ENCODE results near the gene MRPS18A. TPM values are rescaled to one million over a fixed set of nuclear protein-coding genes. Genes with fewer than 3 reads are reported as not detected.
"Not testable (repeated sequence)": the region's sequence is repeated elsewhere in the genome, so short reads cannot be mapped to it uniquely, and the experiment has no call there.

The MRPS18A gene
- total and polyA plus RNA-seq, 2 of the 13 experiments (the other 11 are each of a cell fraction or from before 2014, with no cell fraction given), result 87.8 to 89.1 TPM

- H3K9me3 ChIP-seq (ENCODE audit: low read length); H3K4me3 ChIP-seq (replicated peaks in 1 of 3; ENCODE audit: insufficient read depth in 1 of 3, low read depth in 2 of 3, low read length in 3 of 3); DNase-seq (ENCODE audit: low spot score); H3K9ac ChIP-seq (ENCODE audit: insufficient read depth, low read depth, low read length); H4K20me1 ChIP-seq (ENCODE audit: insufficient read depth, low read length); in situ Hi-C loops (cut with HindIII; ENCODE audit: extremely low pct_ligation_motif_present, low pct_unique_long_range_greater_than_20kb); intact Hi-C loops (cut with micrococcal nuclease; ENCODE audit: unreplicated experiment); H3K79me2 ChIP-seq (ENCODE audit: insufficient read depth, low read length); BruUV-seq (replicated peaks); H2AFZ ChIP-seq (ENCODE audit: low read length); ATAC-seq; H3K36me3 ChIP-seq (replicated peaks in 1 of 2; ENCODE audit: control insufficient read depth in 1 of 2, insufficient read depth in 2 of 2, low read length in 2 of 2); CTCF ChIA-PET (ENCODE audit: low intra/inter-chr PET ratio, low total read pairs); H3K27ac ChIP-seq (ENCODE audit: extremely low read length, insufficient read depth, low read length); POLR2A ChIA-PET; FAIRE-seq; TF ChIP-seq SOX6 (IDR thresholded peaks at IDR 0.05): not testable (repeated sequence)
- H3K27me3 ChIP-seq (ENCODE audit: control insufficient read depth in 1 of 2, insufficient read depth in 2 of 2, low read length in 2 of 2), result peaks cover 0 to 13% of the 10 kb centered on the region in 2 experiments; a peak in 2 of 5 replicates
- WGBS (ENCODE audit: low lambda C conversion rate), result 26% methylated on average over 10 of the region's 10 CpGs
- H3K4me1 ChIP-seq (ENCODE audit: insufficient read depth, low read length), result peaks cover 86% of the 10 kb centered on the region
- TF ChIP-seq FOSL2 (CRISPR knock-in tag; IDR thresholded peaks at IDR 0.05) (peak; percentile 15; the same call in 1 of the 2 replicates), SALL1 (CRISPR knock-in tag; IDR thresholded peaks at IDR 0.05) (peak; percentile 41; the same call in 1 of the 2 replicates), GFI1 (CRISPR knock-in tag; IDR thresholded peaks at IDR 0.05; ENCODE audit: borderline replicate concordance) (peak; percentile 40; the same call in 1 of the 2 replicates), ZMYM3 (CRISPR knock-in tag; IDR thresholded peaks at IDR 0.05) (peak; percentile 53), SNAPC2 (CRISPR knock-in tag; IDR thresholded peaks at IDR 0.05) (0 out of 2 replicates have a peak, but pooled peaks have one; percentile 43), SAP130 (CRISPR knock-in tag; IDR thresholded peaks at IDR 0.05; ENCODE audit: low read depth) (0 out of 2 replicates have a peak, but pooled peaks have one; percentile 12), ZNF770 (CRISPR knock-in tag; IDR thresholded peaks at IDR 0.05) (peak; percentile 80), ZNF605 (CRISPR knock-in tag; IDR thresholded peaks at IDR 0.05) (0 out of 2 replicates have a peak, but pooled peaks have one; percentile 26), SOX6 (CRISPR knock-in tag; IDR thresholded peaks at IDR 0.05) (0 out of 2 replicates have a peak, but pooled peaks have one; percentile 23), HOXA5 (CRISPR knock-in tag; IDR thresholded peaks at IDR 0.05) (0 out of 2 replicates have a peak, but pooled peaks have one; percentile 41), CEBPG (CRISPR knock-in tag; IDR thresholded peaks at IDR 0.05) (peak; percentile 50; the same call in 1 of the 2 replicates), GATAD2A (CRISPR knock-in tag; IDR thresholded peaks at IDR 0.05) (peak; percentile 17; the same call in 1 of the 2 replicates), ZNF460 (CRISPR knock-in tag; IDR thresholded peaks at IDR 0.05; ENCODE audit: borderline replicate concordance) (peak; percentile 97), CEBPB (IDR thresholded peaks at IDR 0.05; ENCODE audit: borderline replicate concordance, low read depth, low read length) (peak; percentile 72; the same call in 1 of the 2 replicates), BRCA1 (CRISPR knock-in tag; IDR thresholded peaks at IDR 0.05) (0 out of 2 replicates have a peak, but pooled peaks have one; percentile 23)
- H3K4me2 ChIP-seq (ENCODE audit: low read depth, low read length), result peak overlapping the region; percentile 35; the same call in 1 of the 2 replicates
Observed at GRCh38 chr6:43700939-43701560, 13.5 kb upstream of the MRPS18A start.

Data from HepG2 (cell line).